HG03442 (cell line): ENCODE measurements around the gene RBMS1.

Experiments used
- ATAC-seq: cut with Tn5 transposase; IDR thresholded peaks from one replicate; pipeline ENCODE4 v1.9.1; 2021; ENCODE audit warnings: mild to moderate bottlenecking, moderate library complexity; ENCODE audit not compliant: unreplicated experiment

RBMS1 gene

GRCh38 chr2:160493227-160494028 is at the start of gene RBMS1:
Gene RBMS1 (minus strand): TSS chr2:160493807. CDS start chr2:160493363, 444 bp downstream.
- ATAC-seq, result no peak

- ATAC-seq, result peak; percentile 46
These were observed 48.1 kb upstream of the RBMS1 start for GRCh38 chr2:160541745-160542144.

GRCh38 chr2:160538559-160539355 is 45.1 kb upstream of the RBMS1 start:
- ATAC-seq, result no peak

GRCh38 chr2:160538115-160538514 is 44.5 kb upstream of the RBMS1 start:
- no peak for ATAC-seq

- no peak for ATAC-seq
These were observed 41.4 kb upstream of the RBMS1 start for GRCh38 chr2:160534996-160535395.

- ATAC-seq, result no peak
These were observed 40.6 kb upstream of the RBMS1 start for GRCh38 chr2:160534249-160534648.

- ATAC-seq, result no peak
These were observed 39.9 kb upstream of the RBMS1 start for GRCh38 chr2:160533482-160533881.

- ATAC-seq, result no peak
These were observed 38.8 kb upstream of the RBMS1 start for GRCh38 chr2:160532388-160532787.

GRCh38 chr2:160522951-160523710 is 29.5 kb upstream of the RBMS1 start:
- ATAC-seq, result no peak

GRCh38 chr2:160517731-160518130 is 24.1 kb upstream of the RBMS1 start:
- no peak for ATAC-seq

GRCh38 chr2:160516547-160517365 is 23.1 kb upstream of the RBMS1 start:
- peak; percentile 87 for ATAC-seq

- ATAC-seq, result no peak
These were observed 21.5 kb upstream of the RBMS1 start for GRCh38 chr2:160515120-160515519.

- ATAC-seq, result no peak
These were observed 19.5 kb upstream of the RBMS1 start for GRCh38 chr2:160513120-160513519.

GRCh38 chr2:160512491-160512890 is 18.9 kb upstream of the RBMS1 start:
- ATAC-seq, result no peak

GRCh38 chr2:160510617-160511016 is 17.0 kb upstream of the RBMS1 start:
- no peak for ATAC-seq

- ATAC-seq, result no peak
These were observed 15.4 kb upstream of the RBMS1 start for GRCh38 chr2:160509016-160509415.

- no peak for ATAC-seq
These were observed 13.9 kb upstream of the RBMS1 start for GRCh38 chr2:160507464-160507863.

GRCh38 chr2:160507046-160507407 is 13.4 kb upstream of the RBMS1 start:
- no peak for ATAC-seq

GRCh38 chr2:160506371-160507045 is 12.9 kb upstream of the RBMS1 start:
- ATAC-seq, result no peak

GRCh38 chr2:160505256-160505655 is 11.6 kb upstream of the RBMS1 start:
- ATAC-seq, result no peak
